Liver (tissue), 3 donors: ENCODE measurements around the gene PNMA8C.

Source experiments
- CTCF ChIP-seq: fragments of 150-350 bp; IDR thresholded peaks from 2 replicates; pipeline ENCODE4 v1.5.1; 2017; ENCODE audit warnings: improper control_type of control experiment, low read depth, low read length; ENCODE audit not compliant: missing input control
- FOXA1 ChIP-seq: IDR thresholded peaks from 2 replicates; pipeline ENCODE4 v1.6.1; 2016; ENCODE audit warnings: antibody characterized with exemption
- TAF1 ChIP-seq: conservative IDR thresholded peaks from 2 replicates; pipeline ENCODE4 v1.6.1; 2016; ENCODE audit warnings: antibody characterized with exemption, mild to moderate bottlenecking
- YY1 ChIP-seq: IDR thresholded peaks from 2 replicates; pipeline ENCODE4 v1.6.1; 2016; ENCODE audit warnings: antibody characterized with exemption, mild to moderate bottlenecking
- TF ChIP-seq, protein P1 (sequence below): IDR thresholded peaks from 2 replicates; pipeline ENCODE4 v1.6.1; 2016; ENCODE audit warnings: antibody characterized with exemption
- TF ChIP-seq, protein P2 (sequence below): IDR thresholded peaks from 2 replicates; pipeline ENCODE4 v1.6.1; 2016; ENCODE audit warnings: antibody characterized with exemption
- donor health status: healthy.
- donor health status: healthy.

DNA sequence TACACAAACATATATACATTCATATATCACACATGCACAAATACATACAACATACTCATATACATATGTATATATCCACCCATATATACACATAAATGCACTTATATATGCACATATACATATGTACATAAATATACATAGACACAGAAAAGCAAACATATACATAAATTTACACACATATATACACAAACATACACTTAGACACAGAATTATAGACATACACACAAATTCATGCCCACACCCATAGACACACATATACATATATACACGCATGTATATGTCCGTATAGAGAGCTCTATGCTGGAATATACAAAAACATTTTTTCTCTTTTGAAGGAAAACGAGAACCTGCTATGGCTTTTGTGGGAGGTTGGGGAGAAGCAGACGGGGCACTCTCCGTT, 22.0 kb upstream of the PNMA8C start:
- TF ChIP-seq CTCF (no peak), FOXA1 (no peak), TAF1 (no peak), YY1 (no peak)
- TF ChIP-seq, protein P1, sequence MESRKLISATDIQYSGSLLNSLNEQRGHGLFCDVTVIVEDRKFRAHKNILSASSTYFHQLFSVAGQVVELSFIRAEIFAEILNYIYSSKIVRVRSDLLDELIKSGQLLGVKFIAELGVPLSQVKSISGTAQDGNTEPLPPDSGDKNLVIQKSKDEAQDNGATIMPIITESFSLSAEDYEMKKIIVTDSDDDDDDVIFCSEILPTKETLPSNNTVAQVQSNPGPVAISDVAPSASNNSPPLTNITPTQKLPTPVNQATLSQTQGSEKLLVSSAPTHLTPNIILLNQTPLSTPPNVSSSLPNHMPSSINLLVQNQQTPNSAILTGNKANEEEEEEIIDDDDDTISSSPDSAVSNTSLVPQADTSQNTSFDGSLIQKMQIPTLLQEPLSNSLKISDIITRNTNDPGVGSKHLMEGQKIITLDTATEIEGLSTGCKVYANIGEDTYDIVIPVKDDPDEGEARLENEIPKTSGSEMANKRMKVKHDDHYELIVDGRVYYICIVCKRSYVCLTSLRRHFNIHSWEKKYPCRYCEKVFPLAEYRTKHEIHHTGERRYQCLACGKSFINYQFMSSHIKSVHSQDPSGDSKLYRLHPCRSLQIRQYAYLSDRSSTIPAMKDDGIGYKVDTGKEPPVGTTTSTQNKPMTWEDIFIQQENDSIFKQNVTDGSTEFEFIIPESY = no peak
- TF ChIP-seq, protein P2, sequence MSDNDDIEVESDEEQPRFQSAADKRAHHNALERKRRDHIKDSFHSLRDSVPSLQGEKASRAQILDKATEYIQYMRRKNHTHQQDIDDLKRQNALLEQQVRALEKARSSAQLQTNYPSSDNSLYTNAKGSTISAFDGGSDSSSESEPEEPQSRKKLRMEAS = no peak
